Measurements from ENCODE around the gene CACNA1C. TPM values are rescaled to one million over a fixed set of nuclear protein-coding genes. Genes with fewer than 3 reads are reported as not detected.

CACNA1C gene
- total RNA-seq, 1 donor from 2014 or later: 15.6 TPM

GRCh38 chr12:2566161-2566560 lies 513.4 kb downstream of the CACNA1C start:
- Histone ChIP-seq H3K4me3 (no peak overlapping the region), H3K4me1 (peaks cover 1% of the 10 kb centered on the region), H3K27me3 (no peaks in the 10 kb centered on the region), H3K36me3 (no peaks in the 10 kb centered on the region), H3K27ac (no peak overlapping the region), H3K9me3 (no peaks in the 10 kb centered on the region)
- no peak for TF ChIP-seq CTCF (IDR thresholded peaks at IDR 0.05)
- intact Hi-C loops (cut with DNase I): no loop called here
- no peak for DNase-seq
- ATAC-seq: no peak

GRCh38 chr12:2567711-2568110 lies 514.9 kb downstream of the CACNA1C start:
- no peak for TF ChIP-seq CTCF (IDR thresholded peaks at IDR 0.05)
- no peak for ATAC-seq
- Histone ChIP-seq H3K27ac (no peak overlapping the region), H3K36me3 (no peaks in the 10 kb centered on the region), H3K27me3 (no peaks in the 10 kb centered on the region), H3K4me1 (no peaks in the 10 kb centered on the region), H3K9me3 (no peaks in the 10 kb centered on the region), H3K4me3 (no peak overlapping the region)
- DNase-seq: no peak
- intact Hi-C loops (cut with DNase I): no loop called here

GRCh38 chr12:2570562-2570961 lies 517.8 kb downstream of the CACNA1C start:
- DNase-seq (no peak), ATAC-seq (no peak)
- H3K27ac ChIP-seq: no peak overlapping the region
- no peak for TF ChIP-seq CTCF (IDR thresholded peaks at IDR 0.05)
- no peaks in the 10 kb centered on the region for H3K27me3 ChIP-seq
- no peaks in the 10 kb centered on the region for H3K9me3 ChIP-seq
- no peaks in the 10 kb centered on the region for H3K36me3 ChIP-seq
- intact Hi-C loops (cut with DNase I): no loop called here
- no peaks in the 10 kb centered on the region for H3K4me1 ChIP-seq
- no peak overlapping the region for H3K4me3 ChIP-seq

DNA sequence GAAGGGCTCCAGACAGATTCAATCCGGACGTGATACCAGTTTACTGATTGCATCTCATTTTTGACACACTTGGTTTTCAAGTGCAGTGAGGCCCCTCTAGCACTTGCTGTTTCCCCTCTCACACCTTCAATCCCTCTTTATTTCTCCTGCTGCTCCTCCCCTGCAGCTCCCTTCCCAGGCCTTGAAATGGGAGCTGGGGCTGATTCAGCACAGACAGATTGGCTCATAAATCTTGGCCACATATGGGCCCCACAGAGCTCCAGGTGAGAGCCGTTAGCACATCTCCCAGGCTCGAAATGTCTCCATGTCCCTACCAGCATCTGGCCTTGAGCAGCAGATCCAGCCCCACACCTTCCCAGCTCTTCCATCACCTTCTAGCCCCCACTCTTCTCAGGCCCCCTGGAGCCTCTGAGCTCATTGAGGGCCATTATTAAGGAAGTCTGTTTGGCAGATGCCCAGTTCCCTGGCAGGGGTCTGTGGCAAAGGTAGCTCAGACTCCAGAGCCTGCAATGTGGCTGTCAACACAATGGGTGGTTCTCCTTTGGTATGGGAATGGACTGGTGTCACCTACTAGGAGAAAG lies 521.7 kb downstream of the CACNA1C start:
- Histone ChIP-seq H3K4me3 (no peak overlapping the region), H3K27ac (no peak overlapping the region), H3K9me3 (no peaks in the 10 kb centered on the region), H3K27me3 (no peaks in the 10 kb centered on the region), H3K4me1 (no peaks in the 10 kb centered on the region), H3K36me3 (no peaks in the 10 kb centered on the region)
- no peak for ATAC-seq
- DNase-seq: peak; percentile 21
- no peak for TF ChIP-seq CTCF (IDR thresholded peaks at IDR 0.05)
- intact Hi-C loops (cut with DNase I): no loop called here

GRCh38 chr12:2575245-2575644 lies 522.5 kb downstream of the CACNA1C start:
- no peak for ATAC-seq
- Histone ChIP-seq H3K27ac (no peak overlapping the region), H3K9me3 (no peaks in the 10 kb centered on the region), H3K36me3 (no peaks in the 10 kb centered on the region), H3K4me3 (no peak overlapping the region), H3K4me1 (no peaks in the 10 kb centered on the region), H3K27me3 (no peaks in the 10 kb centered on the region)
- DNase-seq: peak; percentile 19
- no peak for TF ChIP-seq CTCF (IDR thresholded peaks at IDR 0.05)
- intact Hi-C loops (cut with DNase I): no loop called here

- Histone ChIP-seq H3K27ac (no peak overlapping the region), H3K36me3 (no peaks in the 10 kb centered on the region), H3K4me3 (no peak overlapping the region), H3K27me3 (no peaks in the 10 kb centered on the region), H3K9me3 (no peaks in the 10 kb centered on the region), H3K4me1 (peaks cover 6% of the 10 kb centered on the region)
- ATAC-seq (no peak), DNase-seq (no peak)
- TF ChIP-seq CTCF (IDR thresholded peaks at IDR 0.05): no peak
- intact Hi-C loops (cut with DNase I): no loop called here
These were observed 525.4 kb downstream of the CACNA1C start for GRCh38 chr12:2578211-2578610.

Measured in upper lobe of right lung (tissue), 1 donor.